GM23338 (cell line): ENCODE measurements around the gene IL16. TPM values are rescaled to one million over a fixed set of nuclear protein-coding genes. Genes with fewer than 3 reads are reported as not detected.

Experiments used
- ATAC-seq: fragments of 200-7000 bp; cut with Tn5 transposase; 3 replicates; pipeline ENCODE4 v1.9.1; 2020
- DNase-seq: peaks from one replicate; pipeline ENCODE4 v3.0.0-alpha.2; 2015; ENCODE audit warnings: low spot score
- H2AFZ ChIP-seq: fragments of 200-600 bp; sonication (generic); 2 replicates; pipeline ENCODE4 v1.8.0; 2016; ENCODE audit warnings: antibody characterized with exemption, mild to moderate bottlenecking, moderate library complexity
- H3F3A ChIP-seq: fragments of 200-600 bp; sonication (generic); replicated peaks from 2 replicates; pipeline ENCODE4 v1.8.0; 2017; ENCODE audit warnings: antibody characterized with exemption, mixed run types, low read depth
- H3K27ac ChIP-seq: fragments of 200-600 bp; sonication (generic); 2 replicates; pipeline ENCODE4 v1.6.1; 2016; ENCODE audit warnings: low read depth
- H3K27me3 ChIP-seq: fragments of 200-600 bp; sonication (generic); 2 replicates; pipeline ENCODE4 v1.8.0; 2016; ENCODE audit warnings: mild to moderate bottlenecking, mixed run types, moderate library complexity; ENCODE audit not compliant: insufficient read depth
- H3K36me3 ChIP-seq: fragments of 200-600 bp; sonication (generic); 2 replicates; pipeline ENCODE4 v1.8.0; 2016; ENCODE audit warnings: mild to moderate bottlenecking; ENCODE audit not compliant: insufficient read depth
- H3K4me1 ChIP-seq: fragments of 200-600 bp; sonication (generic); 2 replicates; pipeline ENCODE4 v1.8.0; 2016; ENCODE audit warnings: mild to moderate bottlenecking, moderate library complexity; ENCODE audit not compliant: insufficient read depth
- H3K4me2 ChIP-seq: fragments of 200-600 bp; sonication (generic); 2 replicates; pipeline ENCODE4 v1.7.1; 2017; ENCODE audit warnings: mixed run types
- H3K4me3 ChIP-seq: fragments of 200-600 bp; sonication (generic); 2 replicates; pipeline ENCODE4 v1.6.1; 2016; ENCODE audit warnings: mixed run types
- H3K79me2 ChIP-seq: fragments of 200-600 bp; sonication (generic); replicated peaks from 2 replicates; pipeline ENCODE4 v1.8.0; 2017; ENCODE audit warnings: mild to moderate bottlenecking; ENCODE audit not compliant: insufficient read depth
- H3K9me2 ChIP-seq: fragments of 200-600 bp; sonication (generic); 2 replicates; pipeline ENCODE4 v1.8.0; 2017; ENCODE audit not compliant: insufficient read depth
- H4K20me1 ChIP-seq: fragments of 200-600 bp; sonication (generic); replicated peaks from 2 replicates; pipeline ENCODE4 v1.8.0; 2017; ENCODE audit warnings: mild to moderate bottlenecking; ENCODE audit not compliant: insufficient read depth
- H3K27ac Mint-ChIP-seq: 2 replicates; pipeline ENCODE4 v1.8.0; 2020; ENCODE audit warnings: inconsistent platforms, mild to moderate bottlenecking, moderate library complexity, mixed read lengths
- H3K27me3 Mint-ChIP-seq: 3 replicates; pipeline ENCODE4 v1.8.0; 2022; ENCODE audit warnings: low read depth, mild to moderate bottlenecking, moderate library complexity, mixed read lengths, inconsistent platforms; ENCODE audit not compliant: insufficient read depth, poor library complexity
- H3K36me3 Mint-ChIP-seq: 3 replicates; pipeline ENCODE4 v1.8.0; 2021; ENCODE audit warnings: low read depth, mild to moderate bottlenecking, inconsistent platforms, moderate library complexity, mixed read lengths
- H3K4me1 Mint-ChIP-seq: 3 replicates; pipeline ENCODE4 v1.8.0; 2020; ENCODE audit warnings: mild to moderate bottlenecking, inconsistent platforms, mixed read lengths
- H3K4me3 Mint-ChIP-seq: 3 replicates; pipeline ENCODE4 v1.8.0; 2021; ENCODE audit warnings: moderate library complexity, mild to moderate bottlenecking, inconsistent platforms, mixed read lengths
- H3K9me3 Mint-ChIP-seq: 3 replicates; pipeline ENCODE4 v1.8.0; 2020; ENCODE audit warnings: moderate library complexity, mild to moderate bottlenecking, inconsistent platforms, mixed read lengths
- EZH2 ChIP-seq: fragments of 200-600 bp; sonication (generic); IDR thresholded peaks from one replicate; pipeline ENCODE4 v1.8.0; 2017; ENCODE audit warnings: antibody characterized with exemption, mild to moderate bottlenecking, low read depth; ENCODE audit not compliant: unreplicated experiment
- POLR2AphosphoS5 ChIP-seq: IDR thresholded peaks from 2 replicates; pipeline ENCODE4 v1.6.1; 2016; ENCODE audit warnings: antibody characterized with exemption, low read depth
- STAT1 ChIP-seq: IDR thresholded peaks from one replicate; pipeline ENCODE4 v1.6.1; 2016; ENCODE audit warnings: antibody characterized with exemption; ENCODE audit not compliant: unreplicated experiment
- polyA plus RNA-seq: library from polyadenylated mRNA; unstranded; fragments of >200 nt; fragmentation: Nextera tagmentation; extraction: Ambion mirVana; gene quantifications from 2 replicates; pipeline ENCODE4 v1.2.1, GENCODE V29; 2016
- total RNA-seq: library from RNA; depleted of rRNA; stranded (reverse); fragments of >200 nt; shearing (Covaris generic); gene quantifications from 2 replicates; pipeline ENCODE4 v1.2.3, GENCODE V29; 2014
- TF ChIP-seq, protein P1 (sequence below): IDR thresholded peaks from one replicate; pipeline ENCODE4 v1.6.1; 2018; ENCODE audit warnings: antibody characterized with exemption; ENCODE audit not compliant: unreplicated experiment
- TF ChIP-seq, protein P2 (sequence below), 2 experiments: fragments of 200-600 bp in 1 of 2; sonication (generic) in 1 of 2; conservative IDR thresholded peaks; 2 replicates each; pipeline versions ENCODE4 v1.5.1 to v1.6.1; 2016 to 2017; ENCODE audit warnings: antibody characterized with exemption in 2 of 2, low read depth in 2 of 2, mild to moderate bottlenecking in 2 of 2, moderate library complexity in 1 of 2

Gene IL16
- total and polyA plus RNA-seq, 2 experiments from 2014 or later: 0.29 TPM; not detected in 1

DNA sequence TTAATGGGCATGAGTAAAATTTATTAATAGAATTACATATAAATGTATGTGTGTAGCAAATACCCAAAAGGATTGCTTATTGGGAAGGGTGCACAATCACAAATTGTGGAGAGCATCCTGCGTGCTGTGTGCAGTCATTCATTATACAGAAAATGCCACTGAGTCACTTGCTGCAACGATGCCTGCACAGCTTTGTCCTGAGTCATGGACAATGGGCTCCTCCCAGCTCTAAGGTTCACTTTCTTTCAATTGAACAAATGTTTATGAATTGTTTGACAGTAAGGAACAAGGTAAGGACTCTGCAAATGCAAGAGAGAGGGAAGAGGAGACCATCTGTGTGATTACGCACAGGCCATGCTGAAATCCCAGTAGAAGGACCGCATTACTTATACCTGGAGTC is 43.9 kb upstream of the IL16 start (continued):
- TF ChIP-seq, protein P1, sequence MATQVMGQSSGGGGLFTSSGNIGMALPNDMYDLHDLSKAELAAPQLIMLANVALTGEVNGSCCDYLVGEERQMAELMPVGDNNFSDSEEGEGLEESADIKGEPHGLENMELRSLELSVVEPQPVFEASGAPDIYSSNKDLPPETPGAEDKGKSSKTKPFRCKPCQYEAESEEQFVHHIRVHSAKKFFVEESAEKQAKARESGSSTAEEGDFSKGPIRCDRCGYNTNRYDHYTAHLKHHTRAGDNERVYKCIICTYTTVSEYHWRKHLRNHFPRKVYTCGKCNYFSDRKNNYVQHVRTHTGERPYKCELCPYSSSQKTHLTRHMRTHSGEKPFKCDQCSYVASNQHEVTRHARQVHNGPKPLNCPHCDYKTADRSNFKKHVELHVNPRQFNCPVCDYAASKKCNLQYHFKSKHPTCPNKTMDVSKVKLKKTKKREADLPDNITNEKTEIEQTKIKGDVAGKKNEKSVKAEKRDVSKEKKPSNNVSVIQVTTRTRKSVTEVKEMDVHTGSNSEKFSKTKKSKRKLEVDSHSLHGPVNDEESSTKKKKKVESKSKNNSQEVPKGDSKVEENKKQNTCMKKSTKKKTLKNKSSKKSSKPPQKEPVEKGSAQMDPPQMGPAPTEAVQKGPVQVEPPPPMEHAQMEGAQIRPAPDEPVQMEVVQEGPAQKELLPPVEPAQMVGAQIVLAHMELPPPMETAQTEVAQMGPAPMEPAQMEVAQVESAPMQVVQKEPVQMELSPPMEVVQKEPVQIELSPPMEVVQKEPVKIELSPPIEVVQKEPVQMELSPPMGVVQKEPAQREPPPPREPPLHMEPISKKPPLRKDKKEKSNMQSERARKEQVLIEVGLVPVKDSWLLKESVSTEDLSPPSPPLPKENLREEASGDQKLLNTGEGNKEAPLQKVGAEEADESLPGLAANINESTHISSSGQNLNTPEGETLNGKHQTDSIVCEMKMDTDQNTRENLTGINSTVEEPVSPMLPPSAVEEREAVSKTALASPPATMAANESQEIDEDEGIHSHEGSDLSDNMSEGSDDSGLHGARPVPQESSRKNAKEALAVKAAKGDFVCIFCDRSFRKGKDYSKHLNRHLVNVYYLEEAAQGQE: no peak
- TF ChIP-seq, protein P2, sequence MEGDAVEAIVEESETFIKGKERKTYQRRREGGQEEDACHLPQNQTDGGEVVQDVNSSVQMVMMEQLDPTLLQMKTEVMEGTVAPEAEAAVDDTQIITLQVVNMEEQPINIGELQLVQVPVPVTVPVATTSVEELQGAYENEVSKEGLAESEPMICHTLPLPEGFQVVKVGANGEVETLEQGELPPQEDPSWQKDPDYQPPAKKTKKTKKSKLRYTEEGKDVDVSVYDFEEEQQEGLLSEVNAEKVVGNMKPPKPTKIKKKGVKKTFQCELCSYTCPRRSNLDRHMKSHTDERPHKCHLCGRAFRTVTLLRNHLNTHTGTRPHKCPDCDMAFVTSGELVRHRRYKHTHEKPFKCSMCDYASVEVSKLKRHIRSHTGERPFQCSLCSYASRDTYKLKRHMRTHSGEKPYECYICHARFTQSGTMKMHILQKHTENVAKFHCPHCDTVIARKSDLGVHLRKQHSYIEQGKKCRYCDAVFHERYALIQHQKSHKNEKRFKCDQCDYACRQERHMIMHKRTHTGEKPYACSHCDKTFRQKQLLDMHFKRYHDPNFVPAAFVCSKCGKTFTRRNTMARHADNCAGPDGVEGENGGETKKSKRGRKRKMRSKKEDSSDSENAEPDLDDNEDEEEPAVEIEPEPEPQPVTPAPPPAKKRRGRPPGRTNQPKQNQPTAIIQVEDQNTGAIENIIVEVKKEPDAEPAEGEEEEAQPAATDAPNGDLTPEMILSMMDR (conservative IDR thresholded peaks at IDR 0.05; ENCODE audit: low read depth in 2 of 2): no peak
- no peak for TF ChIP-seq POLR2AphosphoS5
- no peak for TF ChIP-seq EZH2
- TF ChIP-seq STAT1: no peak

DNA sequence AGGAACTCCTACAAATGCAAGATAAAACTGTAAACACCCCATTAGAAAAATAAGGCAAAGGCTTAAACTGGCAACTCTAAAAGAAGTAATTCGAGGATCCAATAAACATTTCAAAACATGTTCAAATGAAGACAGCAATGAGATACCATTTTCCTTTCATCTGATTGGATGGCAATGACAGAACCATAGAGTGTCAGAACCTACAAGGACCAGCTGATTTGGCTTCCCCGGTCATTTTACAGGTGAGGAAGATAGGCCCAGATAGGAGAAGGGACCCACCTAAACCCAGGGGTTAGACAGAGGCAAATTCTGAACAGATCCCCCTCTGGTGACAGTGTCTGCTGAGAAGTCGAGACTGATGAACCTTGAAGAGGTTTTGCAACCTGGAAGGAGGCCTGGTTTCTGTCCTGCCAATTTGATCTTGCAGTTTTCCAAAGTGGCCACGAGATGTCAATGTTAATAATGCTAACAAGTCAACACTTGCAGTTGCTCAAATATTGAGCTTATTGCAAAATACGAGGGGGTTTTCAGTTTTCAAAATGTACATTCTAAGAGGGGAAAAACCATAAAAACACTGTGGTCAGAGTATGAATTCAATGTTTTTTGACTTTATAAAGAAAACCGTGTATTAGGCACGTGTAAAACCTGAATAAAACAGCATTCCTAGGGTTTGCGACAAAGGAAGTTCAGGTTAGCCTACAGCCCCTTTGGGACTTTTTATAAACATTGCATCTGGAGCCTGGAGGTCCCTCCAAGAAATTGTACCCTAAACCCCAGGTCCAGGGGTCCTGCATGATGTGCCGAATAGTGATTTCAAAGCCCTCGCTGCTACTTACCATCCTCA is 41.1 kb upstream of the IL16 start:
- H3K4me1 Mint-ChIP-seq: no peaks in the 10 kb centered on the region

More for the DNA sequence above, 41.1 kb upstream of the IL16 start:
- Histone ChIP-seq H3F3A (no peaks in the 10 kb centered on the region), H3K36me3 (no peaks in the 10 kb centered on the region), H3K4me1 (no peaks in the 10 kb centered on the region), H3K4me3 (no peak overlapping the region), H4K20me1 (no peaks in the 10 kb centered on the region), H3K79me2 (no peaks in the 10 kb centered on the region), H2AFZ (no peak overlapping the region), H3K27ac (no peak overlapping the region), H3K27me3 (no peaks in the 10 kb centered on the region), H3K4me2 (no peak overlapping the region), H3K9me2 (no peaks in the 10 kb centered on the region)
- no peaks in the 10 kb centered on the region for H3K9me3 Mint-ChIP-seq
- no peak overlapping the region for H3K4me3 Mint-ChIP-seq
- peak; percentile 63 for ATAC-seq
- H3K36me3 Mint-ChIP-seq: no peaks in the 10 kb centered on the region
- TF ChIP-seq, protein P2 (conservative IDR thresholded peaks at IDR 0.05; ENCODE audit: low read depth in 2 of 2): peak; percentile 50 to 54
- TF ChIP-seq POLR2AphosphoS5: no peak
- H3K27me3 Mint-ChIP-seq: peaks cover 4% of the 10 kb centered on the region
- peak; percentile 49 for DNase-seq
- no peak overlapping the region for H3K27ac Mint-ChIP-seq
